Keratinocyte (primary cell): ENCODE measurements around the gene BGN. TPM values are rescaled to one million over a fixed set of nuclear protein-coding genes. Genes with fewer than 3 reads are reported as not detected.

Source experiments
- DNase-seq: peaks from one replicate; pipeline ENCODE4 v3.0.0-alpha.2; 2011; ENCODE audit warnings: low read depth, missing footprints, low spot score
- FAIRE-seq: peaks from 2 replicates; lab custom pipeline; 2011; peaks lifted over from hg19 to GRCh38; lab: Jason Lieb, UNC
- H2AFZ ChIP-seq: 2 replicates; pipeline ENCODE4 v1.6.0; 2012; ENCODE audit warnings: low read length, control low read depth, inconsistent platforms; ENCODE audit not compliant: control insufficient read depth
- H3K27ac ChIP-seq: 2 replicates; pipeline ENCODE4 v1.5.1; 2011; ENCODE audit warnings: low read length; ENCODE audit not compliant: control insufficient read depth, insufficient read depth
- H3K27me3 ChIP-seq: 3 replicates; pipeline ENCODE4 v1.6.0; 2011; ENCODE audit warnings: low read length; ENCODE audit not compliant: control insufficient read depth, insufficient read depth; ENCODE audit errors: extremely low read depth
- H3K36me3 ChIP-seq, 2 experiments: 2 replicates in 1 of 2; 3 replicates in 1 of 2; pipeline ENCODE4 v1.5.1; 2011; ENCODE audit warnings: low read length in 2 of 2, mild to moderate bottlenecking in 1 of 2; ENCODE audit not compliant: control insufficient read depth in 2 of 2, insufficient read depth in 2 of 2; ENCODE audit errors: extremely low read depth in 1 of 2
- H3K4me1 ChIP-seq: 3 replicates; pipeline ENCODE4 v1.5.1; 2011; ENCODE audit warnings: low read length; ENCODE audit not compliant: control insufficient read depth, insufficient read depth; ENCODE audit errors: extremely low read depth
- H3K4me2 ChIP-seq: 3 replicates; pipeline ENCODE4 v1.6.0; 2011; ENCODE audit warnings: low read depth, low read length; ENCODE audit not compliant: control insufficient read depth, insufficient read depth; ENCODE audit errors: extremely low read depth
- H3K4me3 ChIP-seq, 3 experiments: fragments of 200-600 bp in 1 of 3; sonication (generic) in 1 of 3; 2 replicates in 2 of 3; 3 replicates in 1 of 3; pipeline ENCODE4 v1.5.1; 2011 to 2016; ENCODE audit warnings: low read length in 3 of 3, mild to moderate bottlenecking in 3 of 3, control low read depth in 2 of 3, inconsistent platforms in 1 of 3, low read depth in 1 of 3, mixed read lengths in 1 of 3, mixed run types in 1 of 3, moderate library complexity in 1 of 3; ENCODE audit not compliant: control insufficient read depth in 2 of 3, insufficient read depth in 2 of 3; ENCODE audit errors: extremely low read depth in 1 of 3
- H3K79me2 ChIP-seq: 2 replicates; pipeline ENCODE4 v1.6.0; 2012; ENCODE audit warnings: low read length; ENCODE audit not compliant: control insufficient read depth, insufficient read depth
- H3K9ac ChIP-seq: 3 replicates; pipeline ENCODE4 v1.6.0; 2011; ENCODE audit warnings: low read length; ENCODE audit not compliant: control insufficient read depth, insufficient read depth; ENCODE audit errors: extremely low read depth
- H3K9me1 ChIP-seq: 3 replicates; pipeline ENCODE4 v1.6.0; 2011; ENCODE audit warnings: low read length; ENCODE audit not compliant: control insufficient read depth, insufficient read depth; ENCODE audit errors: extremely low read depth
- H3K9me3 ChIP-seq: 2 replicates; pipeline ENCODE4 v1.5.1; 2012; ENCODE audit warnings: low read depth, low read length; ENCODE audit not compliant: control insufficient read depth
- H4K20me1 ChIP-seq: 3 replicates; pipeline ENCODE4 v1.6.0; 2011; ENCODE audit warnings: low read length; ENCODE audit not compliant: control insufficient read depth, insufficient read depth; ENCODE audit errors: extremely low read depth
- CTCF ChIP-seq, 3 experiments: IDR thresholded peaks in 1 of 3; conservative IDR thresholded peaks in 1 of 3; optimal IDR thresholded peaks in 1 of 3; 2 replicates in 2 of 3; 3 replicates in 1 of 3; pipeline versions ENCODE3 to v1.5.1; 2011; ENCODE audit warnings: low read length in 3 of 3, mild to moderate bottlenecking in 3 of 3, moderate library complexity in 2 of 3, control low read depth in 1 of 3, inconsistent platforms in 1 of 3; ENCODE audit not compliant: insufficient read depth in 2 of 3; ENCODE audit errors: extremely low read depth in 1 of 3
- EZH2 ChIP-seq: IDR thresholded peaks from one replicate; pipeline ENCODE4 v1.6.1; 2012; ENCODE audit warnings: inconsistent platforms, mild to moderate bottlenecking, low read length, moderate library complexity
- dilution Hi-C: fragments of 300-500 bp; cut with MboI; formaldehyde crosslinking; loops from one replicate; pipeline ENCODE4 v1.7.0; 2020; ENCODE audit warnings: low sequenced_read_pairs; ENCODE audit not compliant: extremely low pct_ligation_motif_present
- polyA plus RNA-seq, 5 experiments: library from polyadenylated mRNA; depleted of rRNA in 3 of 5; stranded (reverse) in 3 of 5; stranded (forward) in 1 of 5; unstranded in 1 of 5; fragments of >200 nt; gene quantifications; 1 replicate in 1 of 5; 2 replicates in 3 of 5; 3 replicates in 1 of 5; pipeline versions ENCODE4 v1.2.1 to v1.2.3, GENCODE V29; 2011 to 2012; ENCODE audit warnings: missing spikeins in 2 of 5, low read depth in 1 of 5, low replicate concordance in 1 of 5

Gene BGN
- polyA plus RNA-seq, 1 donor (not counting 4 experiments of a cell fraction or from before 2014, with no cell fraction given): 0.07 TPM

GRCh38 chrX:153474718-153475117 is 20.1 kb upstream of the BGN start:
- Histone ChIP-seq H3K4me3 (no peak overlapping the region), H3K9me1 (no peaks in the 10 kb centered on the region), H3K9ac (no peak overlapping the region), H4K20me1 (no peaks in the 10 kb centered on the region), H3K27me3 (peaks cover 3% of the 10 kb centered on the region), H2AFZ (no peak overlapping the region), H3K79me2 (peaks cover 2% of the 10 kb centered on the region), H3K9me3 (no peaks in the 10 kb centered on the region), H3K4me1 (peaks cover under 1% of the 10 kb centered on the region), H3K4me2 (peak overlapping the region; percentile 16), H3K27ac (no peak overlapping the region), H3K36me3 (no peaks in the 10 kb centered on the region)
- dilution Hi-C loops: no loop called here
- FAIRE-seq (no peak), DNase-seq (no peak)
- no peak for TF ChIP-seq EZH2
- TF ChIP-seq CTCF (optimal IDR thresholded peaks at IDR 0.05 in 1 of 3, IDR thresholded peaks at IDR 0.05 in 1 of 3, conservative IDR thresholded peaks at IDR 0.05 in 1 of 3; ENCODE audit: extremely low read depth in 1 of 3, insufficient read depth in 2 of 3, low read length in 3 of 3): no peak

GRCh38 chrX:153475271-153475670 is 19.5 kb upstream of the BGN start:
- Histone ChIP-seq H2AFZ (no peak overlapping the region), H3K4me2 (no peak overlapping the region), H3K4me1 (no peaks in the 10 kb centered on the region), H3K9me3 (no peaks in the 10 kb centered on the region), H3K27me3 (peaks cover 3% of the 10 kb centered on the region), H3K36me3 (no peaks in the 10 kb centered on the region), H3K9me1 (no peaks in the 10 kb centered on the region), H3K4me3 (no peak overlapping the region), H3K27ac (no peak overlapping the region), H3K79me2 (no peaks in the 10 kb centered on the region), H3K9ac (no peak overlapping the region), H4K20me1 (no peaks in the 10 kb centered on the region)
- no peak for FAIRE-seq
- dilution Hi-C loops: no loop called here
- DNase-seq: no peak
- TF ChIP-seq CTCF (optimal IDR thresholded peaks at IDR 0.05 in 1 of 3, IDR thresholded peaks at IDR 0.05 in 1 of 3, conservative IDR thresholded peaks at IDR 0.05 in 1 of 3; ENCODE audit: extremely low read depth in 1 of 3, insufficient read depth in 2 of 3, low read length in 3 of 3) (no peak), EZH2 (no peak)
